ENCODE measurements around the gene SLC12A6.

- TF ChIP-seq EZH2 (IDR thresholded peaks at IDR 0.05) (no peak), POLR2AphosphoS5 (IDR thresholded peaks at IDR 0.05; ENCODE audit: borderline replicate concordance, low read depth, low read length) (no peak)
Observed at GRCh38 chr15:34243226-34243625, 94.4 kb downstream of the SLC12A6 start.

All from SK-N-MC (cell line).